Stimulated activated CD8-positive, alpha-beta memory T cell treated with anti-CD3 and anti-CD28 coated beads, Interleukin-15, amount 100 ng/mL, for 24 hours (primary cell): ENCODE measurements around the gene RSAD2.
"Not testable (repeated sequence)": the region's sequence is repeated elsewhere in the genome, so short reads cannot be mapped to it uniquely, and the experiment has no call there.

Source experiments
- DNase-seq: peaks from one replicate; pipeline ENCODE4 v3.0.0-alpha.2; 2020; ENCODE audit warnings: low read depth

Gene RSAD2

GRCh38 chr2:6864231-6864754, 13.3 kb upstream of the RSAD2 start:
- DNase-seq, result no peak

- DNase-seq, result no peak
These were observed 12.6 kb upstream of the RSAD2 start for GRCh38 chr2:6864923-6865345.

- peak; percentile 44 for DNase-seq
These were observed 12.0 kb upstream of the RSAD2 start, which contains the start of gene CMPK2 for GRCh38 chr2:6865346-6866274. Gene CMPK2, minus strand, starts transcription at chr2:6865907. Its CDS starts 211 bp downstream, at chr2:6865696.

GRCh38 chr2:6866275-6866671, 11.3 kb upstream of the RSAD2 start:
- no peak for DNase-seq

- DNase-seq, result no peak
These were observed 10.6 kb upstream of the RSAD2 start for GRCh38 chr2:6866982-6867381.

- no peak for DNase-seq
These were observed 5.2 kb upstream of the RSAD2 start for GRCh38 chr2:6872394-6872793.

DNA sequence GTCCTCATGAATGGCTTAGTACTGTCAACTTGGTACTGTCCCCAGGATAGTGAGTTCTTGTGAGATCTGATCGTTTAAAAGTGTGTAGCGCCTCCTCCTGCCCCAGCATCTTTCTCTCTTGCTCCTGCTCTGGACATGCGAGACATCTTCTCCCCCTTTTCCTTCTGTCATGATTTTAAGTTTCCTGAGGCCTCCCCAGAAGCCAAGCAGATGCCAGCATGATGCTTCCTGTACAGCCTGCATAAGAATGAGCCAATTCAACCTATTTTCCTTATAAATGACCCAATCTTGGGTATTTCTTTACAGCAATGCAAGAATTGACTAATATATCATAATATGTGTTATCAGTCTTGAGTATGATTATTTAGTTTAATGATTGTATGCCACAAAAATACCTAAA, 3.5 kb upstream of the RSAD2 start:
- no peak for DNase-seq

DNA sequence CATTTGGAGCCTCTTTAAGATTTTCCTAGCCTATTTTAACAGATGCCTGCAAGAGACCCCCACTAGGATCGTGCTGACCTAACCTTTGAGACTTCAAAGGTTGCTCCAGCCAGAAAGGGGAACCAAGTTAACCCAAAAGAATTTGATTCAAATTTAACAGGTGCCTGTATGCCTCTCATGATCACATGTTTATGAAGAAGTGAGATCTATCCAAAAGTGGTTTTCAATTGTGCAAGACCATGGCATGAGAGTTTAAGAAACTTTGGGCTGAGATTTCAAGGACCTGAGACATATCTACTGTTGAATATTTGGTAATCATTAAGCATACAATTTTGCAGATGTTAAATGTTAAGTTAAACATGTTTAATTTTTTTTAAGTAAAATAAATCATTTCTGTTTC, 1.3 kb upstream of the RSAD2 start:
- DNase-seq, result no peak

GRCh38 chr2:6878549-6878948, 972 bp downstream of the RSAD2 start:
- DNase-seq, result no peak

DNA sequence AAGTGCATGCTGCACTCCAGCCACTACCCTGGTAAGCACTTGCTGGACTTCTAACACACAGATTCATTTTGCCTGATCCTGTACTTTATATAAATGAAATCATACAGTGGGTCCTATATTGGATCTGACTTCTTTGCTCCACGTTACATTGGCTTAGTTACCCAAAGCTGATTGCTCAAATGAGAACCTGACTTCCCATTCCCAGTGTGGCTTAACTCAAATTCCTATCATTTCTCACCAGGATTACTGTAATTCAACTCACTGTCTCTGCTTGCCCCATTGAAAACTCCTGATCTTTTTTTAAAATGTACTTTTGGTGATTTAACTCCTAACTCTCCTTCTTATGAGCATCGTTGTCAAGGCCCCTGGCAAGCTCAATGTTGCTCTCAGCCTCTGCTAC, 1.4 kb downstream of the RSAD2 start:
- no peak for DNase-seq

DNA sequence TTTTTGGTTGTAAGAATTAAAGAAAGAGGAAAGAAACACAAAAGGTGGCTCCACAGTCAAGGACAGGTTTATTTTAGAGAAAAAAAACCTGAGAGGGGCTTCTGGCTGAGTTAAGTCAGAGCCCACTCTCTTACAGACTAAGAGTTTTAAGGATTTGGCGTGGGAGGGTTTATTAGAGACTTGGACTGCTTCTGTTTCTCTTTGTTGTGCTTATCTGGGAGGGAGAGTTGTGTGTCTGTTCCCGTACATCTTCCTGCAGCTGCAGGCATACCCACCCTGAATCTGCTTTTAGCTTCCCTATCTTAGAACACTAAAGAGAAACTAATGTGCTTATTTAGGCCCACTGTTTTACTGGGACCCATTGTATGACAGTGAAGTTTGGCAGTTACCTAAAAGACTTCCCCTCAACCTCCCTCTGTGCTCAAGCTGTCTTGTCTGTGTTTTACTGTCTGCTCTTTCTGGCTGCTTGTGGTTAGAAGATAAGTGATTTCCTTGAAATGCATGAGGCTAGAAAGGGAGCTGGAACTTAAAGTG, 2.7 kb downstream of the RSAD2 start:
- no peak for DNase-seq

- no peak for DNase-seq
These were observed 3.5 kb downstream of the RSAD2 start for GRCh38 chr2:6881046-6881445.

- no peak for DNase-seq
These were observed 3.9 kb downstream of the RSAD2 start for GRCh38 chr2:6881516-6881915.

DNA sequence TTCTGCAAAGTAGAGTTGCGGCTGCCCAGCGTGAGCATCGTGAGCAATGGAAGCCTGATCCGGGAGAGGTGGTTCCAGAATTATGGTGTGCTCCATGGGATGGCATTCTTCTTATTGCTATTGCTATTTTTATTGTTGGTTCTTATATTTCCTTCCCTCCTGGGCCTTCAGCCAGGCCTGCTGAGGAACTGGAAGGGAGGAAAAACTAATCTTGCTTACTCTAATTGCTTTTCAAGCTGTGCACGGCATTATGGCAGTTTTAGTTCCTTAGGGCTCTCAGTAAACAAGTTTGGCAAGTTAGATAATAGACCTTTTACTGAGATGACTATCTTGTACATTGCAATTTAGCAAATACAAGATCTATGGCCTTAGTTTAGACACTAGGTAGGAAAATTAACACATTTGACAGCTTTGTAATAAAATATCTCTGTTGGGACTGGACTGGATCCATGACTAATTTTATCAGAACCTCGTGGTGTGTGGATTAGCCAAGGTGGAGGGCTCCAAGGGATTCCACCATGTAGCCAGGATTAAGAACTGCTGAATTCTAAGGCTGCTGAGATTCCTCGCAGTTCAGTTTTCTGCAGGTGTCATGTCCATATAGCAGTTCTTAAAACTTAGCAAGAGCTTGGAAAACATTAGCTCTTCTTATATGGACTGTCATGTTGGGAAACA, 6.0 kb downstream of the RSAD2 start:
- no peak for DNase-seq

GRCh38 chr2:6885551-6885950, 8.0 kb downstream of the RSAD2 start:
- no peak for DNase-seq

- no peak for DNase-seq
These were observed 8.4 kb downstream of the RSAD2 start for GRCh38 chr2:6885968-6886367.

DNA sequence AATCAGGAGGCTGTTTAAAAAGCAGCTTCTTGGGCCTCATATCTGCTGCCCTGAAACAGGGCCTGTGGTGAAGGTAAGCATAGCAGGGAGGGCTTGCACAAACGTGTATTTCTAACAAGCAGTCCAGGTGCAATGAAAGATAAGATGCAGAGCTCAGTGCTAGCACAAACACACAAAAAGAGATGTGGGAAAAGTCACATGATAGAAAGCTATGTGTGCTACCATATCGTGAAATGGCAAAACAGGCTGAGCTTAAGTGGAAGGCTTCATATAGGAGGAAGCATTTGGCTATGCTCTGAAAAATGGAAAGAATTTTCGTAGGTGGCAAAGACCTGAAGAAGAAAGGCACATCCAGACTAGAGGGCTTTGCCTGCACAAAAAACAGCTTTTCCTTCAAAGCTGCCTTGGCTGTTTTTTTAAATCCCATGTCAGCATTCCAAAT, 10.2 kb downstream of the RSAD2 start:
- DNase-seq, result no peak

DNA sequence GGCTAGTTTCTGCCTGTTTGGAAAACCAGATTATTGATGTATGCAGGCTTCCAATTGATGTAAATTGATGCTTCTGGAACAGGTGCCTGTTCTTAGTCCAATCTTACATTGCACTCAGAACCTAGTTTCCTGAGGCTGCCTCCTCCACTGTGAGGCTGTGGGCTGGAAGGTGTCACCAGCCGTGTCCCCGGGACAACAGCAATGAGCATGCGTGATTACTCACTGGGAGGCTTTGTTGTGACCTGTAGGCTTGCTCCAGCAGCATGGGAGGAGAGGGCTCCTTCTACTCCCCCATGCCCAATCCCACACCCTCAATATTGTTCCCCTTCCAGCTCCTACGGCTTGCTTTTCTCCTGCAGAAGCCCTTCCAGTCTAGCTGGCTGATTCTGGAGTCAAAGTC, 11.1 kb downstream of the RSAD2 start:
- DNase-seq, result no peak

- no peak for DNase-seq
These were observed 16.4 kb downstream of the RSAD2 start for GRCh38 chr2:6893876-6894482.

- no peak for DNase-seq
These were observed 19.6 kb downstream of the RSAD2 start for GRCh38 chr2:6896930-6897759.

DNA sequence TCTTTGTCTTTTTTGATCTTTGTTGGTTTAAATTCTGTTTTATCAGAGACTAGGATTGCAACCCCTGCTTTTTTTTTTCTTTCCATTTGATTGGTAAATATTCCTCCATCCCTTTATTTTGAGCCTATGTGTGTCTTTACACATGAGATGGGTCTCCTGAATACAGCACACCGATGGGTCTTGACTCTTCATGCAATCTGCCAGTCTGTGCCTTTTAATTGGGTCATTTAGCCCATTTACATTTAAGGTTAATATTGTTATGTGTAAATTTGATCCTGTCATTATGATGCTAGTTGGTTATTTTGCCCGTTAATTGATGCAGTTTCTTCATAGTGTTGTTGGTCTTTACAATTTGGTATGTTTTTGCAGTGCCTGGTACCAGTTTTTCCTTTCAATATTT, 25.0 kb downstream of the RSAD2 start:
- not testable (repeated sequence) for DNase-seq
